Naive B cell (primary cell): ENCODE measurements around the gene RBM39. TPM values are rescaled to one million over a fixed set of nuclear protein-coding genes. Genes with fewer than 3 reads are reported as not detected.
"Not testable (repeated sequence)": the region's sequence is repeated elsewhere in the genome, so short reads cannot be mapped to it uniquely, and the experiment has no call there.

Experiments
- ATAC-seq, 2 donors: fragments of 150-1000 bp; cut with Tn5 transposase; 2 replicates each; pipeline ENCODE4 v1.10.0; 2021; ENCODE audit warnings: low read depth in 2 of 2, mild to moderate bottlenecking in 2 of 2, moderate library complexity in 2 of 2
- DNase-seq: peaks from one replicate; pipeline ENCODE4 v3.0.0; 2022
- H3K27ac Mint-ChIP-seq, 6 donors: one replicate each; pipeline ENCODE4 v1.8.0; 2020 to 2022; ENCODE audit warnings: mild to moderate bottlenecking in 6 of 6, mixed read lengths in 6 of 6, moderate library complexity in 5 of 6, inconsistent platforms in 2 of 6
- H3K27me3 Mint-ChIP-seq, 3 donors: one replicate each; pipeline ENCODE4 v1.8.0; 2021 to 2022; ENCODE audit warnings: mixed read lengths in 3 of 3, mild to moderate bottlenecking in 1 of 3
- H3K36me3 Mint-ChIP-seq, 2 donors: one replicate each; pipeline ENCODE4 v1.8.0; 2020 to 2022; ENCODE audit warnings: mixed read lengths in 2 of 2, inconsistent platforms in 1 of 2, mild to moderate bottlenecking in 1 of 2
- H3K4me1 Mint-ChIP-seq, 3 donors: one replicate each; pipeline ENCODE4 v1.8.0; 2020 to 2022; ENCODE audit warnings: mixed read lengths in 3 of 3, inconsistent platforms in 1 of 3, mild to moderate bottlenecking in 1 of 3, moderate library complexity in 1 of 3
- H3K4me3 Mint-ChIP-seq, 8 donors: one replicate each; pipeline ENCODE4 v1.8.0; 2020 to 2022; ENCODE audit warnings: mild to moderate bottlenecking in 8 of 8, mixed read lengths in 8 of 8, moderate library complexity in 8 of 8, inconsistent platforms in 2 of 8
- H3K9me3 Mint-ChIP-seq, 7 donors: one replicate each; pipeline ENCODE4 v1.8.0; 2020 to 2022; ENCODE audit warnings: mixed read lengths in 7 of 7, mild to moderate bottlenecking in 5 of 7, inconsistent platforms in 2 of 7, moderate library complexity in 1 of 7
- polyA plus RNA-seq, 6 donors: library from polyadenylated mRNA; unstranded; fragments of 300-500 nt; fragmentation: Illumina TruSeq; gene quantifications; one replicate each; pipeline ENCODE4 v1.2.3, GENCODE V29; 2021; ENCODE audit warnings: low read depth in 6 of 6

RBM39 gene
- polyA plus RNA-seq, 6 donors from 2014 or later: 85.4 to 213 (median 173) TPM

- DNase-seq (no peak), ATAC-seq (no peak)
- peak overlapping the region in 4 of 6 donors; percentile 3 to 90 (median 78) for H3K27ac Mint-ChIP-seq
- no peaks in the 10 kb centered on the region for H3K27me3 Mint-ChIP-seq
- H3K4me3 Mint-ChIP-seq: peak overlapping the region; percentile 88 to 99 (median 94)
- peaks cover 9 to 11% of the 10 kb centered on the region in 2 donors for H3K36me3 Mint-ChIP-seq
- H3K9me3 Mint-ChIP-seq: no peaks in the 10 kb centered on the region
- peaks cover 18 to 34% (median 18%) of the 10 kb centered on the region in 3 donors for H3K4me1 Mint-ChIP-seq
These were observed 44.3 kb downstream of the RBM39 start for GRCh38 chr20:35697696-35698297.

DNA sequence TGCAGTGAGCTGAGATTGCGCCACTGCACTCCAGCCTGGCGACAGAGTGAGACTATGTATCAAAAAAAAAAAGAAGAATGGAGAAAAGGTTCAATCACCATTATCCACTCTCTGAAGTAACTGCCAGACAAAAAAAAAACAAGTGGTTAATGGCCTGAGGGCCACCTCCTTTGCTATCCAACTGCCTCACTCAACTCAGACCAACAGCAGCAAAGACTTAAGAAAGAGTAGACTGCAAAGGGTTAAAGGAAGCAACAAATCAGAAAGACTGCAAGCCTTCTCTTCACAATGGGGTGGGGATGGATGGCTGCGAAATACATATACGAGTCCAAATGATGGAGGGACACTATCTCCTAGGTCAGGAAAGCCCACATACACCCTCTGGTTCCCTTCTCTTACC lies 46.1 kb downstream of the RBM39 start:
- Mint-ChIP-seq H3K4me3 (peak overlapping the region in 1 of 8 donors; percentile 55), H3K4me1 (peaks cover 18 to 34% (median 18%) of the 10 kb centered on the region in 3 donors)
- no peak for ATAC-seq

DNA sequence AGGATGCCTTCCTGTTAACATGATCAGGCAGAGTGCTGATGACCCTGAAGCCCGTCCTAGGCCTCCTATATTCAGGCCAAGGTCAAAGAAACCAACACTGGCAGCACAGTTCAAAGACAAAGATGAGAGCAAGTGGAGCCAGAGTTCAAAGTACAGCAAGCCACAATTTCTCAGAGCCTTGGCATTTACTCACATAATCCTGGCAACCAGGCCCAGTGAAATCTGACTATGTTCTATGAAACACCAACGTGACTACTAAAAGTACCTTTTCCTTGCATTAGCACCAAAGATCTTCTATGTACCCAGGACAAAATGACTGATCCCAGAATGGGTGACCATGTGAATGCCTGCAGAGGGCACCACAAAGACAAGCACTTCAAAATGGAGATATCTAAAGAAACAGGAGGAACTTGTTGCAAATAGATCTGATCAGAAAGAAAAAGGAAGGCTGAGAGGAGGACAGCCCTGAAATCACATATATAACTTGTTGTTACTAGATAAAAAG lies 46.8 kb downstream of the RBM39 start:
- ATAC-seq: no peak
- Mint-ChIP-seq H3K27me3 (no peaks in the 10 kb centered on the region), H3K9me3 (no peaks in the 10 kb centered on the region), H3K4me1 (peaks cover 18 to 31% (median 18%) of the 10 kb centered on the region in 3 donors), H3K36me3 (peaks cover 9 to 14% of the 10 kb centered on the region in 2 donors), H3K4me3 (peak overlapping the region in 1 of 8 donors; percentile 55), H3K27ac (no peak overlapping the region)
- no peak for DNase-seq

More for the DNA sequence above, 46.1 kb downstream of the RBM39 start:
- Mint-ChIP-seq H3K9me3 (no peaks in the 10 kb centered on the region), H3K36me3 (peaks cover 9 to 11% of the 10 kb centered on the region in 2 donors), H3K27me3 (no peaks in the 10 kb centered on the region), H3K27ac (no peak overlapping the region)
- no peak for DNase-seq

DNA sequence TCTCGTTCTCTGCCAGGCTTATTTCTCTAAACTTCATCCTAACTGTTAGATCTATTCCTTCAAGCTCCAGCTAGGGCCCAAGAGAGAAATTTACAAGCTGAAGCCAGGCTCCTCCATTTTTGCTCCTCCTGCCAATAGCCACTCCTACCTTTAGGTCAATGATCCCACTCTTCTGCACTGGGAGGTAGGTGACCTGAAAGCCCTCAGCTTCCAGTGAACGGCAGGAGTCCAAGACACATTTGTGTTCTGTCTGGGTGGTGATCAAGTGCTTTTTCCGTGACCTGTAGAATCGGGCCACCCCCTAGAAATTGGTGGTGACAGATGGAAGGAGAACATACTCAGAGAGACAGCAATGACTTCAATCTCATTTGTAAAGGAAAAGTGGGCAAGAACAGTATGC lies 51.8 kb downstream of the RBM39 start:
- Mint-ChIP-seq H3K9me3 (no peaks in the 10 kb centered on the region), H3K4me3 (no peak overlapping the region), H3K4me1 (no peaks in the 10 kb centered on the region), H3K36me3 (peaks cover 10 to 16% of the 10 kb centered on the region in 2 donors), H3K27me3 (no peaks in the 10 kb centered on the region), H3K27ac (no peak overlapping the region)
- no peak for DNase-seq
- no peak for ATAC-seq

GRCh38 chr20:35686872-35687271 lies 55.2 kb downstream of the RBM39 start:
- not testable (repeated sequence) for H3K9me3 Mint-ChIP-seq, H3K4me1 Mint-ChIP-seq, H3K27me3 Mint-ChIP-seq, DNase-seq, H3K27ac Mint-ChIP-seq, ATAC-seq, H3K4me3 Mint-ChIP-seq
- peaks cover 10 to 12% of the 10 kb centered on the region in 2 donors for H3K36me3 Mint-ChIP-seq

GRCh38 chr20:35685368-35685767 lies 56.7 kb downstream of the RBM39 start:
- H3K4me1 Mint-ChIP-seq, DNase-seq, H3K27me3 Mint-ChIP-seq, H3K27ac Mint-ChIP-seq, ATAC-seq, H3K9me3 Mint-ChIP-seq, H3K4me3 Mint-ChIP-seq: not testable (repeated sequence)
- H3K36me3 Mint-ChIP-seq: peaks cover 9 to 10% of the 10 kb centered on the region in 2 donors

DNA sequence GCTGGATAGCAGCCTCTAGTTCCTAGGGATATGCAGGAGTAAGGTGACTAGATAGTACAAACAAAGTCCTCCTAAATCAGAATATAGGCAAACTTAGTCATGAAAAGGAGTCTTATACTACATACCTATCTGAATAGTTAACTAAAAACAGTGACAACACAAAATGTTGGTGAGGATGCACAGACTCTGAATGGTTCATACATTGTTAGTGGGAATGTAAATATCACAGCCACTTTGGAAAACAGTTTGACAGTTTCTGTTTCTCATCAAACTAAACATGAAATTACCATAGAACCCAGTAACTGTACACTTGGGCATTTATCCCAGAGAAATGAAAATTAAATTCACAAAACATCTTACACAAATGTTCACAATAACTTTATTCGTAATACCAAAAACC lies 60.1 kb downstream of the RBM39 start:
- DNase-seq (no peak), ATAC-seq (no peak)
- H3K27ac Mint-ChIP-seq: peak overlapping the region in 1 of 6 donors; percentile 26
- H3K4me3 Mint-ChIP-seq: no peak overlapping the region
- H3K9me3 Mint-ChIP-seq: no peaks in the 10 kb centered on the region
- H3K4me1 Mint-ChIP-seq: peaks cover 8 to 16% (median 15%) of the 10 kb centered on the region in 3 donors
- H3K27me3 Mint-ChIP-seq: no peaks in the 10 kb centered on the region
- H3K36me3 Mint-ChIP-seq: peaks cover 0 to under 1% of the 10 kb centered on the region in 2 donors

GRCh38 chr20:35680452-35681183 lies 61.4 kb downstream of the RBM39 start:
- Mint-ChIP-seq H3K9me3 (no peaks in the 10 kb centered on the region), H3K27me3 (no peaks in the 10 kb centered on the region), H3K36me3 (no peaks in the 10 kb centered on the region), H3K4me1 (peaks cover 8 to 16% (median 15%) of the 10 kb centered on the region in 3 donors), H3K4me3 (no peak overlapping the region), H3K27ac (peak overlapping the region; percentile 12 to 89 (median 50))
- ATAC-seq (peak; percentile 27 to 44), DNase-seq (no peak)

DNA sequence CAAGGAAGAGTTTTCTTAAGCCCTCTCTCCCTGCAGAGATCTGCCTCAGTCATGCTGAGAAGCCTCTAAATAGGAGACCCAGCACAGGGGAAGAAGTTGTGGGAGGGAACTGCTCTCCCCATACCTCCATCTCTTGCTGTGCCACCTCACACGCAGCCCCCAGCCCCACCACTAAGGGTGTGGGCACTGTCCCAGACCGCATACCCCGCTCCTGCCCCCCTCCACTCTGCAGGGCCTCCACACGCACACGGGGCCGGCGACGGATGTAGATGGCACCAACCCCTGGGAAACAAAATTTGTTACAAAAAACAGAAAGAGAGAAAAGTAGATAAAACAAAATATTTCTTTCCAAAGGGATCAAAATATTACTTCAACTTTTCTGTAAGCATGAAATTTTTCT lies 67.1 kb downstream of the RBM39 start:
- H3K36me3 Mint-ChIP-seq: peaks cover 15 to 23% of the 10 kb centered on the region in 2 donors
- H3K27ac Mint-ChIP-seq: no peak overlapping the region
- H3K27me3 Mint-ChIP-seq: no peaks in the 10 kb centered on the region
- H3K4me1 Mint-ChIP-seq: peaks cover 0 to 2% (median 1%) of the 10 kb centered on the region in 3 donors
- H3K9me3 Mint-ChIP-seq: no peaks in the 10 kb centered on the region
- DNase-seq (no peak), ATAC-seq (no peak)
- H3K4me3 Mint-ChIP-seq: no peak overlapping the region

GRCh38 chr20:35673884-35674283 lies 68.2 kb downstream of the RBM39 start:
- no peaks in the 10 kb centered on the region for H3K27me3 Mint-ChIP-seq
- no peak overlapping the region for H3K27ac Mint-ChIP-seq
- DNase-seq (no peak), ATAC-seq (no peak)
- peaks cover 23 to 33% of the 10 kb centered on the region in 2 donors for H3K36me3 Mint-ChIP-seq
- H3K4me3 Mint-ChIP-seq: peak overlapping the region in 1 of 8 donors; percentile 1
- H3K4me1 Mint-ChIP-seq: no peaks in the 10 kb centered on the region
- H3K9me3 Mint-ChIP-seq: no peaks in the 10 kb centered on the region

DNA sequence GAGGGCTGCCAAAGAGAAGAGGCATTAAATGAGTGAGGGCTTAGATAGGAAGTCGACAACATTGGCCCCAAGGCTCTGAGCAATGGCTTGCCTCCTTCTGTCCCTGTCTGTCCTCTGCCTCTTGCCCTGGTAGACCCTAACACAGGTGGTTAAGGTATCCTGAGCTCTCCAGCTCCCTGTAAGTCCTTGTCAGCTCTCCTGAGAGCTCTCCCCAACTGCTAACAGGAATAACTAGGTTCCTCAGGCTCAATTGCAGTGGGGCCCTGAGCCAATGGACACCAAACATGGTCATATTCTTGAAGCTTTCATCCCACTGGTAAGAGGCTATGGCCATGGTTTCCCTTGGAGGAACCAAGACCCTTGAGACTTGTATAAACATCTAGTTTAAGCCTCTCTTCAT lies 72.4 kb downstream of the RBM39 start:
- Mint-ChIP-seq H3K9me3 (no peaks in the 10 kb centered on the region), H3K27ac (no peak overlapping the region), H3K36me3 (peaks cover 30 to 38% of the 10 kb centered on the region in 2 donors), H3K4me3 (no peak overlapping the region), H3K4me1 (peaks cover 4 to 7% (median 5%) of the 10 kb centered on the region in 3 donors), H3K27me3 (no peaks in the 10 kb centered on the region)
- DNase-seq (no peak), ATAC-seq (no peak)

DNA sequence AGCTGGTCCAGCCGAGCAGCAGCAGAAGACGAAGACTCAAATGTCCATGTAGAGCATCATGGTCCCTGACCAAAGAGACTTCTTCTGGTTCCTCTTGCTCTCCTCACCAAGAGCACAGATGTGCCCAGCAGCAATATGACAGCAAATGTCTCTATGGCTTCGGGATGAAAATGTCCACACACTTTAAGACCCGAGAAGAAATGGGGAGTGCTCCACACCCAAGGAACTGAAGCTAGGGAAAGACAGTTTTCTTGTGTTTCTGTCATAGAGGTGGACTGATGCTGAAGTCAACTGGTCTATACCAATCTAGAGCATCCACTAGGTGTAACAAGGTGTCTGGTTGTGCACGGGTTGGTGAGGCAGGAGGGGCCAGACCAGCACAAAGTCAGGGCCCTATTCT lies 72.8 kb downstream of the RBM39 start:
- Mint-ChIP-seq H3K36me3 (peaks cover 30 to 38% of the 10 kb centered on the region in 2 donors), H3K4me3 (no peak overlapping the region)

DNA sequence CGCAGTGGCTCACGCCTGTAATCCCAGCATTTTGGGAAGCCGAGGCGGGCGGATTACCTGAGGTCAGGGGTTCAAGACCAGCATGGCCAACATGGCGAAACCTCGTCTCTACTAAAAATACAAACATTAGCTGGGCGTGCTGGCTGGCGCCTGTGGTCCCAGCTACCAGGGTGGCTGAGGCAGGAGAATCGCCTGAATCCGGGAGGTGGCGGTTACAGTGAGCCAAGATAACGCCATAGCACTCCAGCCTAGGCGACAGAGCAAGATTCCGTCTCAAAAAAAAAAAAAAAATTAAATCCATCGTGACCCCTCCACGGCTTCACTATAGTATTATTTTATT lies 76.1 kb downstream of the RBM39 start:
- H3K9me3 Mint-ChIP-seq: no peaks in the 10 kb centered on the region
- H3K27ac Mint-ChIP-seq: peak overlapping the region in 3 of 6 donors; percentile 72 to 90 (median 84)
- peaks cover 34 to 38% (median 36%) of the 10 kb centered on the region in 3 donors for H3K4me1 Mint-ChIP-seq
- H3K27me3 Mint-ChIP-seq: no peaks in the 10 kb centered on the region
- no peak for DNase-seq
- ATAC-seq: no peak
- peak overlapping the region in 4 of 8 donors; percentile 29 to 98 (median 40) for H3K4me3 Mint-ChIP-seq
- H3K36me3 Mint-ChIP-seq: peaks cover 24 to 25% of the 10 kb centered on the region in 2 donors

More for the DNA sequence above, 72.8 kb downstream of the RBM39 start:
- DNase-seq: no peak
- no peak for ATAC-seq
- H3K9me3 Mint-ChIP-seq: no peaks in the 10 kb centered on the region
- H3K27ac Mint-ChIP-seq: peak overlapping the region in 1 of 6 donors; percentile 49
- peaks cover 6 to 7% (median 7%) of the 10 kb centered on the region in 3 donors for H3K4me1 Mint-ChIP-seq
- H3K27me3 Mint-ChIP-seq: no peaks in the 10 kb centered on the region
